SHP77 (cell line): Measurements from ENCODE around the gene DHRS7C.

ENCODE experiments used
- DNase-seq, 2 experiments: peaks; one replicate each; lab custom pipeline; 2025; lab: John Stamatoyannopoulos, UW

DHRS7C gene, protein sequence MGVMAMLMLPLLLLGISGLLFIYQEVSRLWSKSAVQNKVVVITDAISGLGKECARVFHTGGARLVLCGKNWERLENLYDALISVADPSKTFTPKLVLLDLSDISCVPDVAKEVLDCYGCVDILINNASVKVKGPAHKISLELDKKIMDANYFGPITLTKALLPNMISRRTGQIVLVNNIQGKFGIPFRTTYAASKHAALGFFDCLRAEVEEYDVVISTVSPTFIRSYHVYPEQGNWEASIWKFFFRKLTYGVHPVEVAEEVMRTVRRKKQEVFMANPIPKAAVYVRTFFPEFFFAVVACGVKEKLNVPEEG

DNA sequence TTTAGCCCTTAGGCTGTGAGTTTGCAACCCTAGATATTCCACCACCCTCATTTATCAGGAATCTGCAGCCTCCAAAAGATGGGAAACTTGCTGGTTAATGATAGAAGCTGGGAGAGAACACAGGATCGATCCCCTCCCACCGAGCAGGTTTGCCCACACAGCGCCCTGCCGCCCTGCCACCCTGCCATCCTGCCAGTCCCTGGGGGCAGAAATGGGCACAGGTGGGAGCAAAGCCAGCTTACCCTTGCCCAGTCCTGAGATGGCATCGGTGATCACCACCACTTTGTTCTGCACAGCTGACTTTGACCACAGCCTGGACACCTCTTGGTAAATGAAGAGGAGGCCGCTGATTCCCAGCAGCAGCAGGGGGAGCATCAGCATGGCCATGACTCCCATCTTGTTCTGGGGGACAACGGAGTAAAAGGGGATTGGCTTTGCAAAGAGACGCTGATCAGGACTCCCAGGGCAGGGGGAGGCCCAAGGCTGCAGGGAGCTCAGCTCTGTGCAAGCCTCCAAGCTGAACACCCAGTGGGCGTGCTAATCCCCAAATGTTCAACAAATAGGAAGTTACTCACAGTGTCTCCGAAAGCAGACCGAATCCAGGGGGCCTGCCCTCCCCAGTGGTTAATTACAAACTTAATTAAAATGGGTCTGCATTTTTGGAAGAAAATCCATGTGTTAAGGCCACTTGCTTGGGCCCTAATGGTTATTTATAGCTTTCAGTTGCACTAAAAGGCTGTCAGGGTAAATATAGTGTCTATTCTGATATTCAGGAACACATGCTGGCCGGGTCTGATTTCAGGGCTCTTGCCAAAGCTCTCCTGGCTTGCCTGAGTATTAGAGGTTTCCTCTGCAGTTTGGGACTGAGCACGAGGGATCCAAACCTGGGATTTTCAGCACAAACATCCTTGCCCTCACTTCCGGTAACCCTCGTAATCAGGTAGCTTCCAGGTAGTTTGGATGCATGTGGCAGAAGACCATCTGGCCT lies at the start of gene DHRS7C:
Gene DHRS7C, minus strand, starts transcription at position 704 of the 988 bp plus-strand sequence. Its CDS starts 308 bp downstream, at position 396.
- no peak for DNase-seq

DNA sequence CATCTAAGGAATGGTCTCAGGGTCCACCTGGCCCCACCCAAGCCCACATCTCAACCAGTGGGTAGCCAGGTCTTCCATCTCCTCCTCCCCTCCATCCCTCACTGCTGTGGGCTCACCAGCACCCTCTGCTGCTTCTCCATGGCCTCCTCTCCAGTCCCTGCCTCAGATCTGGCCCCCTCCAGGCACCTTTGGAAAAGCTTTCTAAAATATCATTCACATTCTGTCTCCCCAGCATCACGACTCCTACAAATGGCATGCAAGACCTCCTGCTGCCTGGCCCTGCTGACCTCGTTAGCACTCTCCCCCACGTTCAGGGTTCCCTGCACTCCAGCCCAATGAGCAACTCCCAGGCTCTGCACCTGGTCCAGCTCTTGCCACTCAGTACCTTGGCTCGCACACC lies 48.0 kb upstream of the DHRS7C start:
- DNase-seq: no peak

DNA sequence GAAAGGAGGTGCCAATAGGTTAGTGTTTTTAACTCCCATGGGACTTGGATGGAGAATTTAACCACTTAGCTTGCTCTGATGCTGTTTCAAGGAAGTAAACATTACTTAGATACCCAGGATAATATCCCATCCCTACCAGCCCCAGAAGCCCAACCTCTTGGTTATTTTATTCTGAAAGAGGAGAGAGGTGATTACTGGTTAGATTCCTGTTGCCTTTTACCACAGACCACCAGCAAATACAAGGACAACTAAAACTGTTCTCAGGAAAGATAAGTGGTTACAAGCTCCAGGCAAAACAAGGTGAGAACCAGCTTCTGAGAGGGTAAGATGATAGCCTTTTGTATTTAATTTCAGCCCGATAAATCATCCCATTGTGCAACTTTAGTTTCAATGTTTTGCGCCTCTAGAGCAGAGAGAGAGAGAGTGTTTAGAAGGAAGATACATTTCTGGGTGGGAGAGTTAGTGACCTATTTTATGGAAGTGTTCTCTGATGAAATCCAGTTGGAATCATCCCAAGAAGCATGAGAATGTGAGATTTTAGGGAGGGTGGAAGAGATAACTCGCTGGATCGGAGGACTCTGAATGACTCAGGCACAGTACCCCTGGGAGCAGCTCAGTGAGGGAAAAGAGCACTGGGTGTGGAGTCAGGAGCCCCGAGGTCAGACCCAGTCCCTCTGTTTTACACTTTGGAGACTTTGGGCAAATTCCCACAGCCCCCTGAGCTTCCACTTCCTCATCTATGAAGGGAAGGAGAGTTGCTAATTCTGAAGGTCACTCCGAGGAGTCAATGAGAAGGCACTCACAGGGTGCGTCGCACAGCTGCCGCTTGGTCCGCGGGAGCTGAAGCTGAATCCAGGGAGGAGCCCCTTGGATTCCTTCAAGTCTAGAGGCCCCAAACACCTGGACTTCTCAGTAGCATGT lies 46.4 kb upstream of the DHRS7C start:
- no peak for DNase-seq

DNA sequence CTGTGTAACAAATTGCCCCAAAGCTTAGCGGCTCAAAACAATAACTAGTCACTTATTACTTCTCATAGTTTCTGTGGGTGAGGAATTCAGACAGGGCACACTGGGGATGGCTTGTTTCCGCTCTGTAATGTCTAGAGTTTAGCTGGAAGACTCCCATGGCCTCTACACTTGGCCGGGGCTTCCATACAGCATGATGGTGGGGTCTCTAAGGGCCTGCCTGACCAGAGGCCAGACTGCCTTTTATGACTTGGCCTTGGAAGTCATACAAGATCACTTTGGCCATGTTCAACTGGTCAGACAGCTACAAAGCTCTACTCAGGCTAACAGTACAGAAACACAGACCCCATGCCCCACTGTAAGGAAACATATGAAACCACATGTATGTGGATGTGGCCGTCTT lies 42.5 kb upstream of the DHRS7C start:
- DNase-seq: no peak

DNA sequence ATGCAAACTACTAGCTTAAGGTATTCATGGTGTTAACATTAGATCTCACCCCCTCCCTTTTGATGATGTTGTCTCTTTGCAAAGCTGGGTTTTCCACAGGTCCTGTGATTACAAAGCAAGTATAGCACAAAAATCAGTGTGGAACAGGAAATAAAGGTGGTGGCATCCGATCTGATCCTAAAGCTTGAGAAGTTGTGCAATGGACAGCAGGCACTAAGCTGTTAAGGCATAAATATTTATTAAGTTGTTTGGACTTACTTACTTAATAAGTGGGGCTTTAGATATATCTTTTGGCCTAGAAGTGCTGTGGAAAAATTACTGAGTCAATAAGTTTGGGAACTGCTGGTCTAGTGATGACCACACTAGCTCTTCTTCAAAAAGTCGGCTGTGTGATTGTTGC lies 39.3 kb upstream of the DHRS7C start:
- no peak for DNase-seq

DNA sequence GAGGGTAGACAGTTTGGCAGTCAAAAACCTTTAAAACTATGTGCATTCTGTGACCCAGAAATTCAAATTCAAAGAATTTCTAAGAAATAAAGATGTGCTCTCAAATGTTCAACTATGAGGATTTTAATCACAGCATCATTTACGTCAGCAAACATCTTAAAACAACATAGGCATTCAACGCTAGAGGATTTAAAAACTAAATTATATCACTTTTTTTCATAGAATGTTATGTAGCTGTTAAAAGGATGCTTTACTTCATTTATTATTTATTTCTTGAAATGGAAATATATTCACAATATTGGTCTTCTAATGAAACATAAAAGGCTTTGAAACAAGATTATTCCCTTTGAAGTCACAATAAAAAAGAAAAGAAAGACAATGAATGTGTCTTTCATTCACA lies 38.0 kb upstream of the DHRS7C start:
- DNase-seq: no peak

DNA sequence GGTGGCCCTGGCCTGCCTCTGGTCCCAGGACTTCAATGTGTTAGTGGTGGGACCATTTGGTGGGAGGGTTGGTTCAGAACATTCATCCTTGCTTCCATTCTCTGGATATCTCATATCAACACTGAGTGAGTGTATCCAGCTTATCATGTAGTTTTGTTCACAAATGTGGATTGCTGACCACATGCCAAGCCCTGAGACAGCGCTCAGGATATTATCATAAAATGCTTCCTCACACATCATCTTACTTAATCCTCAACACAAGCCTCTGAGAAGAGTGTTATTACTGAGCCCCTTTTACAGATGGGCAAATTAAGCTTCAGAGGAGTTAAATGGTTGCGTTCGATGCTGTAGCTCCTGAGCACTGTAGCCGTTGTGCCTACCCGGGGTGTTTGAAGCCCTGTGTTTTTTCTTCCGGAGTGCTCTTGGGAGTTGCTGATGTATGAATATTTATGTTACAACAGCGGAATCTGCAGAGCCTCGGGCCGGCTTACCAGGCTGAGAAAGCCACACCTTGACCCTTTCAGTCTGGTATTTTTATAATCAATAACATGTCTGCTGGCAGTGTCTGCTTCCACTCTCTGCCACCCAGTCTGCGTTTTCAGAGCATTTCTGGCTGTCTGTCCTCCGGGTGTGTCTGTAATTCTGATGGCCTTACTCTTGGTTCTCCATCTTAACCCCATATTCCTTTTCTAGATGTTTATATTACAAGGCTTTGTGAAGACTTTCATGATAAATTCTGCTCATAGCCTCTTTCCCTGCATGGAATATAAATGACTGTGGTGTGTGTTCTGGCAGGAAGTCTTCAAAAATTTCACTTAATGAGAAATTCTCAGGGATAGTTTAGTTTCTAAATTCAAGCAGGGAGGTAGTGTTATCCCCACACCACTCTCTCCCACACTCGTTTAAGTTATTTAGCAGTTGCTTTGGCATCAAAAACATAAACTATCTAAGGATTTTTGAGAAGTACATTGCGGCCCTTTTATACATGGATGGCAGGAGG lies 37.2 kb upstream of the DHRS7C start:
- DNase-seq: no peak

DNA sequence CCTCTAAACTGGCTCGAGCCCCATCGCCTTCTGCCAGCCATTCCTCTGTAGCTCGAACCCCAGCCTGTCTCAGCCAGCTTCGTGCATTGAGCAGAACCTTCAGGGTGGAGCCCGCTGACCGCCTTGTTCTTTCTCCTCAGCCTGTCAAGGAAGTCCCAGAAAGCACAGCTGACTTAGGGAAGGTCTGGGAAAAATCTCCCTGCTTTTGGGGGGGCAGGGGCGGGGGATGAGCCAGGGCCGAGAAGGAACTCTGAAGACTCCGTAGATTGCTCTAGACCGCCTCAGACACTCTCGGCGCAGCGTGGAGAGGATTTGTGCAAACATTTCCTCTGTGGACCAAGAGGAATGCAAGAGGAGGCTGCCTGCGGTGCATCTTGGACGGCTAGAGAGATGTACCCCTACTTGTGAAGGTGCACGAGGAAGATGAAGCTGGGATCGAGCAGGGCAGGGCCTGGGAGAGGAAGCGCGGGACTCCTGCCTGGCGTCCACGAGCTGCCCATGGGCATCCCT lies 34.3 kb upstream of the DHRS7C start, which contains the start of gene GLP2R:
Gene GLP2R, plus strand, starts transcription at position 284 of the 510 bp plus-strand sequence. Its CDS starts 140 bp downstream, at position 424.
- DNase-seq: no peak

DNA sequence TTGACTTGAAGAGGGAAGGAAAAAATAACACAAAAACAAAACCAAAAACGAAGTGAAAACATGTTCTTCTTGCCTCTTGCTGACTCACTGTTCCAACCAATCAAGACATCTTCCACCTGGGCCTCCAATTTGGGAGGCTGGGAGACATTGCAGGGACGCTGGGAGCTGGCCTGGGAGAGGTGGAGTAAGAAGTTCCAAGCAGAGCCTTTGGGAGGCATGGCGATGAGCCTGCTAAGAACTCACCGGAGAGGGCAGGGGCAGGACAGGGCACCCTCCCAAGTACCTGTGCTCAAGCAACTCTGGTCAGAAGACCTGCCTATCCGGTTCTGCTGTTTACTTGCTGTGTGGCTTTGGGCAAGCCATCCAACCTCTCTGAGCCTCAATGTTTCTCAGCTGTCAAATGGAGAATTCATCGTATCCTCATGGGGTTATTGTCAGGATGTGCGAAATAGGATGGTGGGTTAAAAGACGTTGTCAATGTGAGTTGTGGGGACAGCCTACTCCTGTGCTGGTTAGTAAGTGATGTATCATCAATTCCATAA lies 33.5 kb upstream of the DHRS7C start:
- no peak for DNase-seq

DNA sequence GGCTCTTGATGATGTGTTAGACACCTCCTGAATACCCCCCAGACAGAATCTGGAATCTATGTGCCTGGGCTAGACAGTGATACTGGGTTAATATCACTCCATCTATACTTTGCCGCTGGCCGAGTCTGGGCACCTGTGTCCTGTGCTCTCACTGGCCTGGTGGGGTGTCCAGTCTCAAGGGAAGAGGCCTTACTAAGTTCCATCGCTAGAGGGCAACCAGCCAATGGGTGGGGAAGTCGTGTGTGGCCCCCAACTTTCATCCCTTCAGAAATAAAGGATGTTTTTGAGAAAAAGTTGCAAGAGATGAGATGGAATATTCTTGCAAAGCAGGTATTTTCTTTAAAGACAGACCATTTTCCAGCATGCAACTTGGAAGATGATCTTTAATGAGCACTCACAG lies 32.7 kb upstream of the DHRS7C start:
- no peak for DNase-seq

DNA sequence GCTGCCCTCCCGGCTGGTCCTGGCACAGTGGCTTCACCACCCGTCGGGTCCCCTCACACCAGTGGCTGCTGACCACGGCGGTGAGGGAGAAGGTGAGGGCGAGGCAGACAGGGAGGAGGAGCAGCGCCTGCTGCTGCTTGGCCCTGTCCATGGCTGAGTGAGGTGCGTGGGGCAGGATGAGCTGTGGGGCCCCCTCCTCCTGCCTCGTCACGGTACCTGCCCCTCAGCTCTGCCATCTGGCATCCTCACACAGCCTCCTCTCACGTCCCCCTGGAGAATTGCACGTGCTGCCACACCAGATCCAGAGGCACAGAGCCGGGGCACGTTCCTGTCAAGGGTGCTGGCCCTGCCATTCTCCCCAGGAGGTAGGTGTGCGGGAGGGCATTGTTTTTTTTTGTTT lies 30.5 kb upstream of the DHRS7C start, which contains the start of gene GSG1L2:
Gene GSG1L2, minus strand, starts transcription at position 159 of the 400 bp plus-strand sequence. Its CDS starts 8 bp downstream, at position 151.
- no peak for DNase-seq

DNA sequence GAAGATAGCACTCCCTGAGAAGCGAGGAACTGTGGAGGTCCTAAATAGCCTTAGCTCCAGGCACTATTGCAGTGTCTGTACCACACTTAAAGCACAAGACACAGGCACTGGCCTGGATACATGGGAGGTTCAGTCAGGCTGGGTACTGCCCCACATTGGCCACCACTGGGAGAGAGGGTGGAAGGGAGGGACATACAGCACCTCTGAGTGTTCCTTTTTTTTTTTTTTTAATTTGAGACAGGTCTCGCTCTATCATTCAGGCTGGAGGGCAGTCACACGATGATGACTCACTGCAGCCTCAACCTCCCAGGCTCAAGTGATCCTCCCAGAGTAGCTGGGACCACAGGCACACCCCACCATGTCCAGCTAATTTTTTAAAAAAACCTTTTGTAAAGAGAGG lies 29.1 kb upstream of the DHRS7C start:
- no peak for DNase-seq

DNA sequence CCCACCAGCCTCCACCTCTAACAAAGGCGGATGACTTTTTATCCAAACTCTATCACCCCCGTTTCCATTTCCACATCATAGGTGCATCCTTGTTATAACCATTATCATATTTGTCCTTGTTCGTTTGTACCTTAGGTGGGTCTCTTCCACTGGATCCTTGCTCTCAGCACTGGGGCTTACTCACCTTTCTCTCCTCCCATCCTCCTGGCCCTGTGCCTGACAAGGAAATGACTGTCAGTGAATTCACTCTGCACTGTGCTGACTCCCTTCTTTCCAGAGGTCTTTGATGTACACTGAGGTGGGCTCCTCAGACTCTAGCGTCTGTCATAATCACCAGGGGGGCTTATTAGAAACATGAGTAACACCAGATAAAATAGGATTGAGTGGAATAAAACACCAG lies 27.4 kb upstream of the DHRS7C start:
- no peak for DNase-seq

DNA sequence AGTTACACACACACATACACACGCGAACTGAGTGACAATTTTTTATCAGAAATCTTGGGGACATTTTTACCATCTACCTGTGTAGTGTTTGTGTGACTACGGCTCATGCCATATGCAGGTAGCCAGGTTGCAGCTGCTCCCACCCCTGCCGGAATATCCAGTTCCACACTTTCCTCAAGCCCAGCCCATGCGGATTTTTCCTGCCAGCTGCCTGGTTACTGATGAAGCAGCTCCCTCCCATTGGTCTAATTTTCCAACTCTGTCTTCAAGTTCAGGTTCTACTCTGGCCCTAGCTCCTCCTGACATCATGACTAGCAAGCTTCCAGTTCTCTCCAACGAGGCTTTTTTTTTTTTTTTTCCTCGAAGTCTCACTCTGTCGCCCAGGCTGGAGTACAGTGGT lies 25.7 kb upstream of the DHRS7C start:
- DNase-seq: no peak

DNA sequence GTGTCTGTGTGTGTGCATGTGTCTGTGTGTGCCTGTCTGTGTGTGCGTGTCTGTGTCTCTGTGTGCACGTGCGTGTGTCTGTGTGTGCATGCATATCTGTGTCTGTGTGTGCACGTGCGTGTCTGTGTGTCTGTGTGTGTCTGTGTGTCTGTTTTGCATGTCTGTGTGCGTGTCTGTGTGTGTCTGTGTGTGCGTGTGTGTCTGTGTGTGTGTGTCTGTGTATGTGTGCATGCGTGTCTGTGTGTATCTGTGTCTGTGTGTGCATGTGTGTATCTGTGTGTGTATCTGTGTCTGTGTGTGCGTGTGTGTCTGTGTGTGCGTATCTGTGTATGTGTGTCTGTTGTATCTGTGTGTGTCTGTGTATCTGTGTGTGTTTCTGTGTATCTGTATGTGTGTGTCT lies 25.1 kb upstream of the DHRS7C start:
- DNase-seq: no peak

DNA sequence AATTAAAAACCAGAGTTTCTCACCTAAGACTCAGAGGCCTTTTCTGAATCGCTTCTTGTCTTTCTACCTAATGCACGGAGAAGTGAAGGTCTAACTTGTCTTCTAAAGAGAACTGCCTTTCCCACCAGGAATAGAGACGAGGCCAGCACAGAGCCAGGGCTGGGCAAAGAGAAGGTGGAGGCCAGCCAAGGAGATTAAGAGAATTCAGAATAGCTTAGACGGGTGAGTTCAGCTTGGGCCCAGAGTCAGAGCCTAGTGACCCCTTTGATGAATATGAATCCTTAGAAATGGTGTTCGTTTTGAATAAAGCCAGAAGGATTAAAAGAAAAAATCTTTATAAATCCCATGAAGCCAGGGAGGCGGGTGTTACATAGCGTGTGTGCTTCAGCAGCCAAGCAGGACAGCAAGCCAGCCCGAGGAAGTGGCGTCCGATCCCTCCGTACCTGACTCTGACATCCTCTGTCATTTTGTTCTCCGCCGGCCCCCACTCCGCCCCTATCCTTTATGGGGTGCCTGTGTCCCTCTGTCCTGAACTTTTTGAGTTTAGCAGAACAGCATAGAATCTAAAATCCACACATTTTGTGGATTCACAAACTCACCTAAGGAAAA lies 23.0 kb upstream of the DHRS7C start:
- DNase-seq: no peak

DNA sequence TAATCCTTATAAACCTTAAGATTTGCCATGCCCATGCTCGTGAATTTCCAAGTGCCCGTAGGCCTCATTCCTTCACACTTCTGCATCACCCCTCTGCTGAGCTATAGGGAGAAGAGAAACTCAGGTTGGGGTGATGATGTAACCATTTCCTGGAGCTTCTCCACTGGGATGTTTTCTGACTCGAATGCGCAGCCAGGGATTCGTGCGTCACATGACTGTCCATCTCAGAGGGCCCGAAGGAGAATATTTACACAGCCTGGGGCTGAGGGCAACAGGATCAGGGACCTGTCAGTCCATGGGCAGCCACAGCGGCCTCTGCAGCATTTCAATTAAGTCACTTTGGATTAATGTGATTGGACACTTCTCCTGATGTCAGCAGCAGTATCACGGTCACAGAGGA lies 21.8 kb upstream of the DHRS7C start:
- no peak for DNase-seq

DNA sequence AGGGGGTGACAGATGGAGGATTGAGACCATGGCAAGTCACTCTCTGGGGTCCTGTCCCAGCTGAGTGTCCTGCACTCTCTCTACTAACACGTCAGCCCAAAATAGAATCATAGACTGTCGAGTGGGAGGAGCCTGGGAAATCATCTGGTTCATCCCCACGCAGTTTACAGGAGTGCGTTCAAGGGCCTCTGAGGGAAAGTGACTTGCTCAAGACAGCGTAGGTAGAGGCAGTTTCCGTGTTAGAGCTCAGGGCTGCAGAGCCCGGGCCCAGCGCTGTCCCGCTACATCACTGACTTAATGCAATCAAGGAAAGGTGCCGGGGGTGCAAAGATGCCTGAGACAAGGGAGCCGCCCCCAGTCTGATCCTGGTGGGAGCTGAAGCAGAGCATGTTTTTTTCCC lies 20.1 kb upstream of the DHRS7C start:
- no peak for DNase-seq

DNA sequence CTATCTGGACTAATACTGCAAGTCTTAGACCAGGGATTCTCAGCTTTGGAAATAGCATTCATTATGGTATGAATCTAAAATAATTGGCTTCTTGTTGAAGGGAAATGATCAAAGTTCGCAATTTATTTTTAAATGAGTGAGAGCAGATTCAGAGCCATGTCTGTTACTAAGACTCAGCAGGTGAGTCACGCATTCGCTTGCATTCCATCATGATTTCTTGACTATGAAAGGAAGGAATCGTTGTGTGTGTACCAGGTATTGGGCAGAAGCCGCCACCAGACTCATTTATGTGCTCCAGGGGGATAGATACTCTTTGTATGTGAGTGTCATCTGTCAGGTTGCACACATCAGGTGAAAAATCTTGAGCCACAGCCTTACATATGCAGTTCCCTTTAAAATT lies 19.7 kb upstream of the DHRS7C start:
- no peak for DNase-seq
